C4-2B (cell line): Measurements from ENCODE around the gene ITGB3.

Experiments used
- CTCF ChIP-seq: fragments of 450-650 bp; conservative IDR thresholded peaks from 2 replicates; pipeline ENCODE4 v1.5.1; 2017; ENCODE audit warnings: mild to moderate bottlenecking
- ZFX ChIP-seq: fragments of 450-650 bp; IDR thresholded peaks from 2 replicates; pipeline ENCODE4 v1.6.1; 2017

- TF ChIP-seq CTCF (no peak), ZFX (no peak)
Observed at GRCh38 chr17:47276444-47276843, 22.8 kb downstream of the ITGB3 start.
